Measurements from ENCODE around the gene AP4S1.
"Not testable (repeated sequence)": the region's sequence is repeated elsewhere in the genome, so short reads cannot be mapped to it uniquely, and the experiment has no call there.

The AP4S1 gene

DNA sequence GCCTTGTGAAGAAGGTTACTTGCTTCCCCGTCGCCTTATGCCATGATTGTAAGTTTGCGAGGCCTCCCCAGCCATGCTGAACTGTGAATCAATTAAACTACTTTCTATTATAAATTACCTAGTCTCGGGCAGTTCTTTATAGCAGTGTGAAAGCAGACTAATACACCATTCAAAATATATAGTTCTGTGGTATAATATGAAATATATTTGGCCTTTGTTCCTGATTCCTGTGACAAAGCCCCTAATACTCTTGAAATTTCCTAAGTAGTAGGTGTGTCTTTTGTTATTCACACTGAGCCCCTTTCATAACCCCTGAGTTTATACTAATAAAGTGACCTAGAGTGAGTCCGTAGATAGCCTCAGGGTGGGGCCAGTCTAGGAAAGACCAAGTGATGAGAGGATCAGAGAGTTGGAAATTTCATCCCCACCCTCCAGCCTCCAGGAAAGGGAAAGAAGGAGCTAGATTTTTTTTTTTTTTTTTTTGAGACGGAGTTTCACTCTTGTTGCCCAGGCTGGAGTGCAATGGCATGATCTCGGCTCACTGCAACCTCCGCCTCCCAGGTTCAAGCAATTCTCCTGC, 20.1 kb downstream of the AP4S1 start:
- FAIRE-seq, result no peak

DNA sequence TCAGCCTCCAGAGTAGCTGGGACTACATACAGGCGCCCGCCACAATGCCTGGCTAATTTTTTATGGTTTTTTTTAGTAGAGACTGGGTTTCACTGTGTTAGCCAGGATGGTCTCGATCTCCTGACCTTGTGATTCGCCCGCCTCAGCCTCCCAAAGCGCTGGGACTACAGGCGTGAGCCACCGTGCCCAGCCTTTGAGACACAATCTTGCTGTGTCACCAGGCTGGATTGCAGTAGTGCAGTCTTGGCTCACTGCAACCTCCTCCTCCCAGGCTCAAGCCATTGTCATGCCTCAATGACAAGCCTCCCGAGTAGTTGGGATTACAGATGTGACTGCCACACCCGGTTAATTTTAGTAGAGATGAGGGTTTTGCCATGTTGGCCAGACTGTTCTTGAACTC, 22.1 kb downstream of the AP4S1 start:
- no peak for FAIRE-seq

DNA sequence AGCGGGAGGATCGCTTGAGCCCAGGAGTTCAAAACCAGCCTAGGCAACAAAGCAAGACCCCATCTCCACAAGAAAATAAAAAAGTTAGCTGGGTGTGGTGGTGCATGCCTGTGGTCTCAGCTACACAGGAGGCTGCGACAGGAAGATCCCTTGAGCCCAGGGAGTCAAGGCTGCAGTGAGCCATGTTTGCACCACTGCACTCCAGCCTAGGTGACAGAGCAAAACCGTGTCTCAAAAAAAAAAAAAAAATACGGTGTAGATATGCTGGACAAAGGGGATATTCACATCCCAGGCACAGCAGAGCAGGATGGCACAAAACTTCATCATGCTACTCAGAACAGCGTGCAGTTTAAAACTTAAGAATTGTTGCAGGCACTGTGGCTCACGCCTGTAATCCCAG, 25.6 kb downstream of the AP4S1 start:
- FAIRE-seq, result no peak

DNA sequence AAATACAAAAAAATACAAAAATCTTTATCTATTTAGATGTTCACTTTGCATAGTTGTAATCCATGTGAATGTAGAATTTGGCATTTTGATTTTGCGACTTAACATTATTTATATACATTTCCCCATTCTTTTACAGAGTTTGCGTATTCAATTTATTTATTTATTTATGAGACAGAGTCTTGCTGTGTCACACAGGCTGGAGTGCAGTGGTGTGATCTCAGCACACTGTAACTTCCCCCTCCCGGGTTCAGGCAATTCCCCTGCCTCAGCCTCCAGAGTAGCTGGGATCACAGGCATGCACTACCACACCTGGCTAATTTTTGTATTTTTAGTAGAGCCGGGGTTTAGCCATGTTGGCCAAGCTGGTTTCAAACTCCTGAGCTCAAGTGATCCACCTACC, 26.1 kb downstream of the AP4S1 start:
- FAIRE-seq, result no peak

DNA sequence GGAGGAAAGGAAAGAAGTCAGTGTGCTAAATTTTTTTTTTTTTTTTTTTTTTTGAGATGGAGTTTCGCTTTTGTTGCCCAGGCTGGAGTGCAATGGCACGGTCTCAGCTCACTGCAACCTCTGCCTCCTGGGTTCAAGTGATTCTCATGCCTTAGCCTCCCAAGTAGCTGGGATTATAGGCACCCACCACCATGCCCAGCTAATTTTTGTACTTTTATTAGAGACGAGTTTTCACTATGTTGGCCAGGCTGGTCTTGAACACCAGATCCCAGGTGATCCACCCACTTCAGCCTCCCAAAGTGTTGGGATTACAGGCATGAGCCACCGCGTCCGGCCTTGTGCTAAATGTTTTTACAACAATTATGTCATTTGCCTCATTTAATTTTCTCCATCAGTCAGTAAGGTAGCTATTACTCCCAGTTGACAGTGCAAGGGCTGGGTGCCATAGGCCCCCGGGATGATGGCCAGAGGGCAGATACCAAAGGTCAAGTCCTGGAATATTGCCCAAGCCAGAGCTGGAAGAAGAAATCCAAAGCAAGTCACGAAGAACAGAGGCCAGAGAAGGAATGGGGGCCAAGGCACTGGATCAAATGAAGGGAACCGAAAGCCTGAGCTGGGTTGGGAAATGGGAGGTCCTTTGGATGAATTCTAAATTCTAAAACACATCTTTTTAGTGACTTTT, 27.6 kb downstream of the AP4S1 start:
- FAIRE-seq, result not testable (repeated sequence)

DNA sequence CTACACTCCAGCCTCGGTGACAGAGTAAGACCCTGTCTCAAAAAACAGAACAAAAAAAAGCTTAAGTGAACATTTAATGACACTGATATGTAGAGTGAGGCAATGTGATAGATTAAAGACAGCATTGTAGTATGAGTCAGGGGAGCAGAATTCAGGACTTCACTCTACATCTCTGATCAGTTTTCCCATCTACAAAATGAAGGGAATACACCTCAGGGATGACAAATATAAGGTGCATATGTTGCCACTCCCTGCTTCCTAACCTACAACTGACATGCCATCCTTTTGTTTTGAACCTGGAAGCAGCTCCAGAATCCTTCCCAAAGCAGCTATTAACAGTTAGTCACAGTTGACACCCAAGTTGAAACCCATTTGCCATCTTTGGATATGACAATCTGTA, 31.6 kb downstream of the AP4S1 start:
- no peak for FAIRE-seq

DNA sequence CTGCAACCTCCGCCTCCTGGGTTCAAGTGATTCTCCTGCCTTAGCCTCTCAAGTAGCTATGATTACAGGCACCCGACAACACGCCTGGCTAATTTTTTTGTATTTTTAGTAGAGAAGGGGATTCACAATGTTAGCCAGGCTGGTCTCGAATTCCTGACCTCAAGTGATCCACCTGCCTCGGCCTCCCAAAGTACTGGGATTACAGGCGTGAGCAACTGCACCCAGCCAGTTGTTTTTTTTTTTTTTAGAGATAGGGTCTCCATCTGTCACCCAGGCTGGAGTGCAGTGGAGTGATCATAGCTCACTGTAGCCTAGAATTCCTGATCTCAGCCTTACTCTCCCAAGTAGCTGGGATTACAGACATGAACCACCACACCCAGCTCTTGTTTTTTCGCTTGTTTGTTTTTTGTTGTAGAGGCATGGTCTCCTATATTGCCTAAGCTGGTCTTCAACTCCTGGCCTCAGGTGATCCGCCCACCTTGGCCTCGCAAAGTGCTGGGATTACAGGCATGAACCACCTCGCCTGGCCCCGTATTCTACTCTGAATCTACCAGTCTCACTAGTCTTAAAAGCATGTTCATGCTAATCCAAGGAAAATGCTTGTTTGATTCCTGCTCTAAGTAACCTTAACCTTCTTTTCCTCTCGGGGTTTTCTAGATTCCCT, 32.4 kb downstream of the AP4S1 start:
- no peak for FAIRE-seq

DNA sequence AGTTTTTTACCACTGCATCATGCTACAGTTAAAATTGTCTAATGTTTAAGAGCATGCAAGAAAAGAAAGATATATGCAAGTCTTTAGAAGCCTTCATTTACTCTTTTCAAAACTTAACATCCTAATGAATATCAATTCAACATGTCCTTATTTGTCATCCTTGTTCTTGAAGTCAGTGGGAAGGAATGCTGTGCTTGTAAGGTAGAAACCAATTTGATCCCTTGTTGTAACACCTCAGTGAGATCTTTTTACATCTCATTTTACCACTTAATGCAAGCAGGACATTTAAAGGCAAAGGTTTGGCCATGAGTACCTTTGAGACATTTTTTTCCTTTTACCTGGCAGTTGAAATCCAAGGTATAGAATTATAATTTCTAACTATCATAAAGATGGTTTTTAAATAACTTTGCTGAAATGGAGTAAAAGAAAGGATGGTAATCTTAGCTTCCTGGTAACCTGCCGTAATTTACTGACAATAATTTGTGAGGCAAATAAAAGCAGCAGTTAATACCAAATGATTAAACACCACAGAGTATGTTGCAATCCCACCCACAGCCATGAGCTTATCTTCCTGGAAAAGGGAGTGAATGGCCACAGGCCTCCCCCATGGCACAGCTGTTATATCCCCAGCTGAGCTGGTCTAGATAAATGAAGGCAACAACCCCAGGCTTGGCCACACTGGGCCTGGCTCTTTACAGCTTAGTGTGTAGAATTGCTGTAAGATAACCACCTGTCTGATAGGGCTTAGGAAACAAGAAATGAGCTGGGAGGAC, 33.9 kb downstream of the AP4S1 start:
- FAIRE-seq, result no peak

DNA sequence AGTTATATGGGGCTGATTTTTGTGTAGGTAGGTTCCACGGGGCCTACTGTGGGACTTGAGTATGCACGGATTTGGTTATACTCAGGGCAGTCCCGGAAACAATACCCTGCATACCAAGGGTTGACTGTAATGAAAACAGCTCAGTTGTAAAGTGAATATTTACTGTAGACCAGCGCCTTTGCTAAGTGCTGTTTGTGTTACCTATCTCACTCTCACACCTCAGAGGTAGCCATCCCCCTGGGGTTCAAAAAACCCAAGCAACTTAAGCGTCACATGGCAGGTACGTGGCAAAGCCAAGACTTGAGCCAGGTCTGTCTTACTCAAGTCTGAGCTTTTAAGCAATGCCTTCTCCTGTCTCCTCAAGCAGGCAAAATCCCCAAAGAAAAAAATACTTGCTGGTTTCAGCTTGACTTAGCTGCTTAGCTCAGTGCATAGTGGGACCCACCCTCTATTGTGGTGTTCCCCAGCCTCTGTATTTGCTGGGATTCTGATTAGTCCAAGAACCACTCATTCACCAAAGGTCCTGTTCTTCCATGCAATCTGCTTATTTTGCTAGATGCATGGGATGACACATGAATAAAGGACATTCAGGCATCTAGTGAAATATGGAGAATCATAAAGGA, 34.9 kb downstream of the AP4S1 start:
- FAIRE-seq, result no peak

DNA sequence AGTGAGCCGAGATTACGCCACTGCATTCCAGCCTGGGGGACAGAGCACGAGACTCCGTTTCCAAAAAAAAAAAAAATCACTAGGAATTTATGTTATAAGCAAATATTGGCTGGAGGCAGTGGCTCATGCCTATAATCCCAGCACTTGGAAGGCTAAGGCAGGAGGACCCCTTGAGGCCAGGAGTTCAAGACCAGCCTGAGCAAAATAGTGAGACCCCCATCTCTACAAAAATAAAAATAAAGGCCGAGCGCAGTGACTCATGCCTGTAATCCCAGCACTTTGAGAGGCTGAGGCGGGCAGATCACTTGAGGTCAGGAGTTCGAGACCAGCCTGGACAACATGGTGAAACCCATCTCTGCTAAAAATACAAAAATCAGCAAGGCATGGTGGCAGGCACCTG, 37.5 kb downstream of the AP4S1 start:
- not testable (repeated sequence) for FAIRE-seq

DNA sequence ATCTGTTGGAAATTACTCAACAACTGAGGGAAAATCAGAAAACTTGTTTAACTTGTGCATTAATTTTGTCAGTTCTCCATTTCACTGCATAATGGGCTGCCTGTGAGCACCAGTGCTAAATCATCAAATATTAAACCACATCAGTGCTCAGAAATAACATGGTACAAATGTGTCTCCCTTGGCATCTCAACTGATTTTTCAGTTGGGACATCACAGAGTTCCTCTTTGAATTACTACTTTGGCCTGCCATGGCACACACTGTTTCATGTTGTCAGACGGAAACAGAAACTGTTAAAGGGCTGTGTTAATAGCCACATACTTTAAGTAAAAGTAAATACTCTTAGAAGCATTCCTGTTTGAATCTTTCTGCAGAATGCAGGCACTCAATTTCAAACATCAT, 42.8 kb downstream of the AP4S1 start:
- FAIRE-seq, result no peak

DNA sequence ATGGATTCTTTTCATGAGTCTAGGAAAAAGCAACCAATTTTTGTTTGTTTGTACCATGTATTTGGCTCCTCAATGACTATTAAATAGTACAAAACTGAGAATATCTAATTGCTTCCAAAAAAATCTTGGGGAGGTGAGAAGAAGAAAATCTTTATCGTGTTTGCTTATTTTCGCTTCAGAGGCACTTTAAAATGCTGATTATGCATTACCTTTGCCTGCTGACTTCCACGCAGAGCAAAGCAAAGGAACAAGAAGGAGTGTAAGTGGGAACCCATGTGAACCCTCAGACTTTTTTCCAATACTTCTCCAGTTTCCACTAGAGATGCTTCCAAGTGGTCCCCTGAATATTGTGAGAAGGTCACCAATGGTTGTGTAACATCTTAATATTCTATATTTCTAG, 43.9 kb downstream of the AP4S1 start:
- no peak for FAIRE-seq

DNA sequence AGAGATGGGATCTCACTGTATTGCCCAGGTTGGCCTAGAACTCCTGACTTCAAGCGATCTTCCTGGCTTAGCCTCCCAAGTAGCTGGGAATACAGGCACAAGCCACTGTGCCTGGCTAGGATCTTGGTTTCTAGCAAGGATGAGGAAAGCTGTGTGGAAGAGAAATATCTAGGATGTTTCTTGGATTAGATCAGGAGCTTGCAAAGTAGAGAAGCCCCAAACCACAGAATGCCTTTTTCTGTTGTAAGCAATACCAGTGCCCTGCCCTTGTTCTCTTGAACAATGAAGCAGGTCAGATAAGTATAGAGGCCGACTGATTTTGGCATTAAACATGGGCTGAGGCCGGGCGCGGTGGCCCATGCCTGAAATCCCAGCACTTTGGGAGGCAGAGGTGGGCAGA, 45.0 kb downstream of the AP4S1 start:
- no peak for FAIRE-seq

DNA sequence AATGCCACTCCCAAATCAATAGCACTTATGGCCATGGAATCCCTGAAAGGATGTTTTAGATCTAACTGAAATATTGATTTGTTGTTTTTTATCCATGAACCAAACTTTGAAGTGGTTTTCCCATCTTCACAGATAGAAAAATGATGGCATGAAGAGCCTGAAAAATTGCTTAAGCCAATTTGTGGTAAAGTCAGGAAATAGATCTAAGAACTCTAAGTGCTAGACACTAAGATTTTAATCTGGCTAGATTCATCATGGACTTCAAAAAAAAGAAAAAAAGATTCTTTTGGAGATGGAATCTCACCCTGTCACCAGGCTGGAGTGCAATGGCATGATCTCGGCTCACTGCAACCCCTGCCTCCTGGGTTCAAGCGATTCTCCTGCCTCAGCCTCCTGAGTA, 45.7 kb downstream of the AP4S1 start:
- no peak for FAIRE-seq

DNA sequence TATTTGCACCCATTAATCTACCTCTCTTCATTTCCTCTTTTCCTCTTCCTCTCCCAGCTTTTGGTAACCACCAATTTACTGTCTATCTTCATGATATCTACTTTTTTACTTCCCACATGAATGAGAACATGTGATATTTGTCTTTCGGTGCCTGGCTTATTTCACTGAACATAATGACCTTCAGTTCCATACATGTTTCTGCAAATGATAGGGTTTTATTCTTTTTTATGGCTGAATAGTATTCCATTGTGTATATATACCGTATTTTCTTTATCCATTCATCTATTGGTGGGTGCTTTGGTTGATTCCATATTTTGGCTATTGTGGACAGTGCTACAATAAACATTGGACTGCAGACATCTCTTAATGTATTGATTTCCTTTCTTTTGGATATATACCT, 49.7 kb downstream of the AP4S1 start:
- no peak for FAIRE-seq

DNA sequence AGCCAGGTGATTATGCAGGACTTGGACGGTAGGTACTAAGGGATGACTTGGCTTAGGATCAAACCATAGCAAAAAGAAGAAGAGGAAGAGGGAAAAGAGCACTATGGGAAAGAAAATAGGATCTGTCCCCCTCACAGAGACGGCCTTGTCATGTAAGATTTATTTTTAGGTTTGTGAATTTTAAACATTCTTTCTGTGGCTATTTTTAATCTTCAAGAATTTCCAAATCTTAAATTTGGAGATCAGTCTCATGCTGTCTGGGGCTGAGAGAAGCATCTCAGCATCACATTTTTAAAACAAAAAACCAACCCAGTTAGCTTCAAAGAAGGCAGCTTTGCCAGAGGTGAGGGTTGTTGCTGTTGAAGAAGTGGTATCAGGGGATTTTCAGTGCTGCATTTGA, 53.3 kb downstream of the AP4S1 start:
- FAIRE-seq, result no peak

DNA sequence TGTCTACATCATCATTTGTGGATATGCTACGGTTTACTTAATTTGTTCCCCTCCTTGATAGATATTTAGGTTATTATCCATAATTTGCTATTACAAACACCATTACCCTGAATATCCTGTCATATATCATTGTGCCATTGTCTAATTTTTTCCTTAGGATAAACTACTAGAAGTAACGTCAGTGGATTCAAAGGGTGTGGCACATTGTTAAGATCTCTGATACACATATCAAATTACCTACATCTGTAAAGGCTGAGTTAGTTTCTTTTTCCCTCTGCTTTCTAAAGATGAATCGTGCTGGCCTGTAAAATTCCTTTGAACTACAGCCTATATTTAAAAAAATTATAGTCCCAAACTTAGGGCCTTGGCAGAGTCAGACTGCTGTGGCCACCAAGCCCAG, 54.6 kb downstream of the AP4S1 start:
- FAIRE-seq, result no peak

DNA sequence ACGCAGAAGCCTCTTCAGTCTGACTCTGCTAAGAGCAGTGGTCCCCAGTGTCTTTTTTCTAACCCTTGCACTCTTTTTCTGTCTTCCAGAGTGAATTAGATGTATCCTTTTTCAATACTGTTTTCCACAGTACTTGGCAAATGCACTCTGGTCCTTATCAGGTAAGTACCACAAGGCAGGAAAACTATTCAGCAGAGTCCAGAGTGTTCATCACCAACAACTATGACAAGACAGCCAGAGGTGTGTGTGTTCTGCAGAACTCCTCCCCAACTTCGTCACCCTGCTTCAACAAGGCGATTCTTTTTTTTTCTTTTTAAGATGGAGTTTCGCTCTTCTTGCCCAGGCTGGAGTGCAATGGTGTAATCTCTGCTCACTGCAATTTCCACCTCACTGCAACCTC, 55.0 kb downstream of the AP4S1 start:
- no peak for FAIRE-seq

DNA sequence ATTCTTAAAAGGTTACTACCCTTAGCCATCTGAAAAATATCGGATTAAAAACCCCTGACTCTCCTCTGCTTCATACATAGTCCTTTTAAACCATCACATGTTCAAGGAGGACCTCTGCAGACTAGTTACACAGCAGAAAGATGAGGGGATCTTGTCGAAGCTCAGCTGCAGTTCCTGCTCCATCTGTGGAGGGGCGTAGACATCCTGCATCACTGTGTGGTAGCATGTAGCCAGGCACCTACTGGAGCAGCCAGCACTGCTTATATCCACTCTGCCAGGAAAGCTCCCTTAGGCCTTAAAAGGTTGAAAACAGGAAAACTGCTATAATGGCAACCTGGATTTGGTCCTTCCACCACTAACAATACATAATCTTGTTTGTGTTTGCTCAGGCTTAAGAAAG, 58.3 kb downstream of the AP4S1 start:
- no peak for FAIRE-seq

DNA sequence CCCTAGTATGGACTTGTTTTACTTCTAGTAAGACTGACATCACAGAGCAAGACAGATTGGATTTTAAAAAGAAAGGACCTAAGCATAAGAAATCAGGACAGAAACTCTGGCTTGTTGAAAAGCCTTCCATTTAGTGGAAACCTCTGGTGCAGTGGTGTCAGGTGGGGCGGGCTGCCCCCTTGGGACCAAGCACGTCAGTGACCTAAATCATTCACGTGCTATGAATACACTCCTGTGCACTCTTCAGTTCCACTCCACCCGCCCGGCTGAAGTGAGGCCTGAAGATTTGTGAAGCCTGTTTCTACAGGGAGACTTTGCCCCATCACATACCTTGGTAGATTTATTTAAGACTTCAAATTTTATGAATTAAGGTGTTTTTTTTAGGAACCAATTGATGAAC, 58.9 kb downstream of the AP4S1 start:
- FAIRE-seq, result no peak

DNA sequence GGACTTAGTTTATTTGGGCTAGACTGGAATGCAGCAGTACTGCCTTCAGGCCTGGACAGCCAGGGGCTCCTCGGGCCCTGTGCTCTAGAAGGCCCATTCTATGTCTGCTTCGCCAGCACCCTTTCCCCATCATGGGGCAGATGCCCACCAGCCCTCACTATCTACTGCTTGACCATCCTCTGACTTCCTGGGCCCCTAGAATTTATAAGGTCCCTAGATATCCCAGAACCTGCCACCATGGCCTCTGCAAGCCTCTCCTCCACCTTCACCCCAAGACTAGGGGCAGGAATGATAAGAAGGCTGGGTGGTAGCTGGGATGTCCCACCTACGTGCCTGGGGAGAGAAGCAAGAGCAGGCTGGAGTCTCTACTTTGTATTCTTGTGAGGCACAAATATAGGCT, 59.6 kb downstream of the AP4S1 start:
- no peak for FAIRE-seq

DNA sequence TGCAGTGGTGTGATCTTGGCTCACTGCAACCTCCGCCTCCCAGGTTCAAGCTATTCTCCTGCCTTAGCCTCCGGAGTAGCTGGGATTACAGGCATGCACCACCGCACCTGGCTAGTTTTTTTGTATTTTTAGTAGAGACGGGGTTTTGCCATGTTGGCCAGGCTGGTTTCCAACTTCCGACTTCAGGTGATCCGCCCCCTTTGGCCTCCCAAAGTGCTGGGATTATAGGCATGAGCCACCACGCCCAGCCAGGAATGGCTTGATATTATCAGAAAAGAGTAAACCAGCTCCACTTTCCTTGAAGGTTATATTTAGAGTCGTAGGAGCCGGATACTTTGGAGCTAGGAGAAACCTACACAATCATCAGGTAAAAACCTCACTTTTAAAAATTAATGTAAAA, 61.0 kb downstream of the AP4S1 start:
- FAIRE-seq, result not testable (repeated sequence)

All from colon (tissue), 2 donors.